NCI-H524 treated with DMSO at 0.1 percent for 48 hours (cell line): ENCODE measurements around the gene TMBIM4.

ENCODE experiments used
- DNase-seq: peaks from one replicate; lab custom pipeline; 2025; lab: John Stamatoyannopoulos, UW

The TMBIM4 gene

DNA sequence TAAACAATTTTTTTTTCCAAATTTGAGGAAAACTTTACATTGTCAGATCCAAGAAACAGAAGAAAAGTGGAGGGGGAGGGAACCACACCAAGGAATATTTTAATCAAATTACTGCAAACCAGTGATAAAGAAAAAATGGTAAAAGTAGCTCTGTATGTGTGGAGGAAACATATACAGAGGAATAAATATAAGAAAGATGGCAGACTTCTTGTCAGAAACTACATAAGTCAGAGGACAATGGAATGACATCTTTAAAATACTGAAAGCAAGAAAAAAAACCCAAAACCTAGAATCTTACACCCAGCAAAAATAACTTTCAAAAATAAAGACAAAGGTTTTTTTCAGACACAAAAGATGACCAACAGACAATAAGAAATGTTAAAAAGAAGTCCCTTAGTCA lies 29.1 kb downstream of the TMBIM4 start:
- no peak for DNase-seq

DNA sequence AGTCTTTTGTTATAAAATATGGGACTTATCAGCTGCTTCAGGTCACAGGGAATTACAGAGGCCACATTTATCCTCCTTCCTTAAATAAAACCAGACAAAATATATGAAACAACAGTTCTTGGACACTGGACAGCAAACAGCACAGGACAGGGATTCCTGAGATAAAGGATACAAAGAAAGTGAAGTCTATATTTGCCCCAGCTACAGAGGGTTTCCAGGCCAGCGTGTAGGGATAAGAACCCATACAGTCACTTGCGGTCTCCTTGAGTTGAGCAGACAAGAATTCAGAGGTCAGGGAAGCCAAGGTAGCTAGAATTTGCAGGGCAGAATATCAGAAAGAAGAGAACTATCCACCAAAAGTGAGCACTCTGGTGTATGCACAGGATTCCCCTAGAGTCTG lies 30.5 kb downstream of the TMBIM4 start:
- no peak for DNase-seq

DNA sequence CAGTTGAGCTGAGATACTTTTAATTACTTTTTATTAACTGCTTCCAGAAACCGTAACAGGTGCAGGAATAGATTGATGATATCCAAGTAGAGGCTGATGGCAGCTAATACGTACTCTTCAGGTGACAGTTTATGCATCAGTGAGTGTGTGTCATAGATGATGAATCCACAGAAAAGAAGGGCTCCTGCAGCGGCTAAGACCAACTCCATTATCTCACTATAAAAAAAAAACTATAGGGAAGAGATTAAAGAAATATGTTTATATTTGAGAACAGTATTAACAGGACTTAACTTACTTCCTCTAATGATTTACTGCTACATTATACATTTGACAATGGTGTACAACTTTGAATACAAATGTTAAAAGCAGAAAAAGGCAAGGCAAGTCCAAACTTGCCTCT lies 31.9 kb downstream of the TMBIM4 start:
- no peak for DNase-seq

DNA sequence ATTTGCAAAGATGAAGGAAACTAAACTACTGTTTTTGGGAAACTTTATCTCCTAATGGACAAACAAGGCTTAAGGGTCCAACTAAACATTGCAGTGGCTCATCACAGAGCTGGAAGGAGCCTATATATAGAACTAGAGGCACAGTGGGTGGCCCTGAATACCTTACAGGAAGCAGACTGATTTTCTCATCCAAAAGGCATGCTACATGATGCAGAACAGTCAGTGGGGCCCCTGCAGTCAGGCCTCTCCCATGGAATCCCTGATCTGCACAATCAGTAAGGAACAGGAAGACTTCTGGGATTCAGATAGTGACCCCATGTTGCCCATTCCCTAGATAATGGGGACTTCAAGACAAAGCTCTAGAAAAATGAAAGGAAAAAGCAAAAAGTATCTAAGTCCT lies 37.4 kb downstream of the TMBIM4 start:
- DNase-seq = no peak

DNA sequence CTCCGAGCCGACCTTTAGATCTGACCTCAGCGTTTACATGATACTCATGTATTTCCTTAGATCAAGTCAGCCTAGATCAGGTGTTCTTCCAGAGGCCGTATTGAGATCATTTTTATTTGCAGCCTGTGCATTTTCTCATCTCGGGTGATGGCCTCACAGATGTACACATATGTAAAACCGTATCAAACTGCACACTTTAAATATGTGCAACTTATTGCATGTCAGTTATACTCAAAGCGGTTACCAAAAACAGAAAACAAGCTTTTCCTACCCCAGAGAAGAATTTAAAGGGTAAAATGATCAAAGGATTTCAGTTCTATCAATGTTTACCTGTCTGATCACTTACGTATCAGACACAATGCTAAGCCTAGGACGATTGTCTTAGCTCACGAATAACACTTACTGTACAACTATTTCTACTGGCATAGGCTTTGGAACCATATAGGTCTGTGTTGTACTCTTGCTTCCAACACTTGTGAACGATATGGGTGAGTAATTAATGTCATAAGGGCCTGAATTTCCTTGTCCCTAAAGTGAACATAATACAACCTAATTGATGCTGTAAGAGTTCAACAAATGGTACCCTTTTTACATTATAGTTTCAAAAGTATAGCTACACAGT lies 38.6 kb downstream of the TMBIM4 start:
- DNase-seq = no peak

DNA sequence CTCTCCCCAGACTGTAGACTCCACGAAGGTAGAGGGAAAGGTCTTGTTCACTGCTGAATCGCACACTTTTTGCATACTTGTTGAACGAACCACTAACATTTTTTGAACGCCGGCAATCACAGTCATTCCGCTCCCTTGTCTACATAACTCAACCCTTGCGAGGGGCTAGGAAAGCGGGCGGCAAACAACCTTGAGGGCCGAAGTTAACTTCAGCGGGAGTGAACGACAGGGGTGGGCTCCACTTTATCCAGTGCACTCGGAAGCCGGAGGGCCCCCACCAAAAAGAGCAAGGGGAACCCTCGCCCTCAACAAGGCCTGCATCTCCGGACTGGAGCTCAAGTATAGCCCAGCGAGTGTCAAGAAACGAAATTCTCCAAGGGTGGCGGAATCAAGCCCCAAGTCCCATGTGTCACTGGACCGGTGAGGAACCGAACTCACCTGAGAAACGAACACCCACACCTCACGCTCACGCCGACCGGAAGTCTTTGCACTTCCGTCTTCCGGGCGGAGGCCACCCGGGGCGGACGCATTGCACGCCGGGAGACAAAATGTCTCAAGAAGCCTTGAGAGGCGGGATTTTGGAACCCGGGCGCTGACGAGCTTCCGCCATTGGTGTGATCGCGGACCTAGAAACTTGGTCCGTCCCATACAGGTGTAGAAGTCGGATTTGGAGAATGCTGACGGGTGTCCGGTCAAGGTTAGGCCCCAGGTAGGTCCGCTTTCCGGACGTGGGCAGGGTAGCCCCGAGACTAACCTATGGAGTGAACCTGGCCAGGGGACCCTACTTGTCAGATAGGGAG lies 39.3 kb downstream of the TMBIM4 start, which contains the start of gene LLPH:
Gene LLPH, minus strand, starts transcription at position 484 of the 800 bp plus-strand sequence. CDS start 1,644 bp downstream, outside the sequence.
- no peak for DNase-seq

DNA sequence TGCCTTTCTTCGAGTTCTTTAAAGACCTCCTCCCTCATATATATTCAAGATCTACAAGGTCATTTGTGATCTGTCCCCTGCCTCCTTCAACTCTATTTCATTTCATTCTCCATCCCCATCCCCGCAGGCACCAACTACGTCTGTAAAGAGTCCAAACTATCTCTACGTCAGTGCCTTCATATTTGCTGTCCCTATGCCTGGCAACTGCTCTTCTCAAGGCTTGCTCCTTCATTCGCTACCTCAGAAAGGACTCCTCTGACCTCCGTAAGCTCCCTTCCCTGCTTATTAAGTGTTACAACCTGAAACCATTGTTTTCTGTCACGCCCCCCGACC lies 39.9 kb downstream of the TMBIM4 start:
- DNase-seq = no peak

DNA sequence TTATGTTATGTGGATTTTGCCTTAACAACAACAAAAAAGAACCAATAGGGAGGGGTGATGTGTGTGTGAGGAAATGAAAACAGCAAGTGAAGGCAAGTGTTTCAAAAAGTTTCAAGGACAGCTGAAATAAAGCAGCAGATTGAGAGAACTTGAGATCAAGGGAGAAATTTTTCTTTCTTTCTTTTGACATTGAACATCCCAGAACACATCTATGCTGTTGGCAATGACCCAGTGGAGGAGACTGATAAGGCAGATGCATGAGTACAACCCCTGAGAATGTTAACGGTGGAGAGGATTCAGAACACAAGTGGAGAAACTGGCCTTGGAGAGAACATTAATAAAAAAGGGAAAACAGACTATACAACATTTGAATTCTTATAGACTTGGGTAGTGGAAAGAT lies 42.1 kb downstream of the TMBIM4 start:
- DNase-seq = no peak

DNA sequence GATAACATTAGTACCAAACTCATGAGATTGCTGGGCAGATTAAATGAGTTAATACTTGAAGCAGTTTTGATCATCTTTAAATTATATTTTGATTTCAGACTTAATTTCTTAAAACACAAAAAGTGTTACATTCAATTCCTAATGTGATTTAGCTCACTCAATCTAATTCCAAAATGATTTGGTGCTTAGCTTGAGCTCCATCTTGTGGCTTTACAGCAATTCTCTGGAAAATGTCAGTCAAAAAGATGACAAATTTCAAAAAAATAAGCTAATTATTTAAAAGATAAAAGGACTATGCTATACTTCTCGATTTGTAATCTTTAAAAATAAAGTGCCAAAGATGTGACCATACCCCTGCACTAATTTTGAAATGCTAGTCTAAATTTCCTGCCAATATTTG lies 49.3 kb downstream of the TMBIM4 start:
- no peak for DNase-seq

DNA sequence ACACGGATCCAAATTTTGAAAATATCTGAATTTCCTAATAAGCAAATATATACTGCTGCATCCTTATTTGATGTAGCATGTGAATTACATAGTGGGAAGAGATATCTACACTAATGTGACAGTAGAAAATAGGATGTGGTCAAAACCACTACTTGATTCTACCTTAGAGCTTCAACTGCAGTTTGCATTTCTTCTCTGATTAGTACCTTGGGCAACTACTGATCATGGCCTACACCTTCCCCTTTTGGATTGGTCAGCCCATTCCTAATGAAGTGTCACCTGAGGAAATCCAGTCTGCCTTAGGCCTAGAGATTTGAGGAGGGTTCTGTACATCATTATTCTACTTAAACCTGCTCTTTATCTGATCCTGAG lies 49.9 kb downstream of the TMBIM4 start:
- DNase-seq = no peak

DNA sequence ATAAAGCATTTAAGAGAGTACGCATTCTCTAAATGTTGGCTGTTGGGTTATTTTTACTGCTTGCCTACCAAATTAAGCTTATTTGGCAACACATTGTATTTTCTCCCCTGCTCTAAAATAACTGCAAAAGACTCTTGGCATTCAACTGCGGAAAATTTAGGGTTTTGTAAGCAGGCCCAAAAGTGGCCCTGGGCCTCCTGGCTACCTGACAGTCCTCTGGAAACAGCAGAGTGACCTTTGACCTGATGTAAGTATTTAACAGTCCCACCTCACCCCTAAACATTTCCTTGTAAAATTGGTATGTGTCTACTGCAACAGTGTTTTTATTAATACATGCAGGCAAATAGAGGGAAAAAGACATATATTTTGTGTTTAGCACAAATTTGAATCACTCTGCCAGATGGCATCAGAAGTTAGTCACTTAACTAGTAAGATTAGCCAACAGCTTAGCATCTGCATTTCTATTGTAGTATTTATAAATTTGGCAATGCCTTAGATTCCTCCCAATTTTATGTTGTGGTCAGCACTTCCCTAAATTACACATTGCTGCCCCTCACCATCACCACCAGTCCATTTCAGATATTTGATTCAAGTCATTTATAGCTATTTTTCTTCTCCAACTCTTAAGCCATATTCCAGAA lies 50.4 kb downstream of the TMBIM4 start:
- DNase-seq = no peak

DNA sequence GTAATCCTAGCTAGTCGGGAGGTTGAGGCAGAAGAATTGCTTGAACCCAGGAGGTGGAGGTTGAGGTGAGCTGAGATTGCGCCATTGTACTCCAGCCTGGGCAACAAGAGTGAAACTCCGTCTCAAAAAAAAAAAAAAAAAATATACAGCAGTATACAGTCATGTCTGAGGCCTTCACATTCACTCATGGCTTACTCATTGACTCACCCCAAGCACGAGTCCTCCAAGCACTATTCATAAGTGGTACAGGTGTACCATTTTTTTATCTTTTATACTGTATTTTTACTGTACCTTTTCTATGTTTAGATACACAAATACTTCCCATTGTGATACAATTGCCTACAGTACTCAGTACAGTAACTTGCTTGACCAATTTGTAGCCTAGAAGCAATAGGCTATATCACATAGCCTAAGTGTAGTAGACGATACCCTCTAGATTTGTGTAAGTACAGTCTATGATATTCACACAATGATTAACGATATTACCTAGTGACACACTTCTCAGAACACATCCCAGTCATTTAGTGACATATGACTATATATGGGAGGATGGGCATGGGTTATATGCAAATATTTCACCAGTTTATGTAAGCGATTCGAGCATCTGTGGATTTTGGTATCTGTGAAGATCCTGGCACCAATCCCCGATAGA lies 51.4 kb downstream of the TMBIM4 start:
- no peak for DNase-seq

DNA sequence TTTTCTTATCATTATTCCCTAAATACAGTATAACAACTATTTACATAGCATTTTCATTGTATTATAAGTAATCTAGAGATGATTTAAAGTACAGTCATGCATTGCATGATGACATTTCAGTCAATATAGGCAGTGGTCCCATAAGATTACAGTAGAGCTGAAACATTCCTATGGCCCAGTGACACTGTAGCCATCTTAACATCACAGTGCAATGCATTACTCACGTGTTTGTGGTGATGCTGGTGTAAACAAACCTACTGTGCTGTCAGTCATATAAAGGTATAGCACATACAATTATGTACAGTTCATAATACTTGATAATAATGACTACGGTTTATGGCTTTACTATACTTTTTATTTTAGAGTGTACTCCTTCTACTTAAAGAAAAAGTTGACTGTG lies 52.6 kb downstream of the TMBIM4 start:
- no peak for DNase-seq

DNA sequence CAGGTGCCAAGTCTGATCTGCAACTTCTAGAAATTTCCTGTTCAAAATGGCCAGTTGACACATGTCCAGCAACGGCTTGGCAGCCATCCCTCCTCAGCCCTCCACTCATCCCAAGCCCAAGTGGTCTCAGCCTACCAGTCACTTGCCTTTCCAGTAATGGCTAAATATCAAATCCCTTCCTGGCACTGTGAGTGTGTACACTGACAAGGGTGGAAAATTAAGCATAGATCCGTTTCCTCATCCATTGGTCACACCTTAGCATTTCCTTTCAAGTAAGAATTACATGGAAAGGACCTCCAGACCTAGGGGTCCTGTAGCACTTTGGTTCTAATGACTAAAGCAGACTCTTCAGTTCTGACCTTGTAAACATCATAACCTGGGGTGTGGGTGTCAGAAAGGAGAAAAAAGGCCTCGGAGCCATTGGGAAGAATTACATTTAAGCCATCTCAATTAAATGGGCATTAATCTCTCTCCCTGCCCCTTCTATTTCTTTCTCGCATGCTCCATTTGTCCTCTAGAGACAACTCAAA lies 54.7 kb downstream of the TMBIM4 start:
- no peak for DNase-seq

DNA sequence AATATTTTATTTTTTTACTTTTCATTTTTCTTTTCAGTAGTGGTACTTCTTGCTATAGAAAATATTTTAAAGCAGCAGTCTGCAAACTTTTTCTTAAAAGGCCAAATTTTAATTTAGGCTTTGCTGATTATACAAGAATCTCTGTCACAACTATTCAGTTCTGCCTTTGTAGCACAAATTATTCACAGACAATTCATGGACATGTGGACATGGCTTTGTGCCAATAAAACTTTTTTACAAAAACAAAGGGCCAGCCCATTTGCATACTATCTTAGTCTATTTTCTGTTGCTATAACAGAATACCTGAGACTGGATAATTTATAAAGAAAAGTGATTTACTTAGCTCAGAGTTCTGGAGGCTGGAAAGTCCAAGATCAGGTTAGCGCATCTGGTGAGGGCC lies 56.3 kb downstream of the TMBIM4 start:
- no peak for DNase-seq

DNA sequence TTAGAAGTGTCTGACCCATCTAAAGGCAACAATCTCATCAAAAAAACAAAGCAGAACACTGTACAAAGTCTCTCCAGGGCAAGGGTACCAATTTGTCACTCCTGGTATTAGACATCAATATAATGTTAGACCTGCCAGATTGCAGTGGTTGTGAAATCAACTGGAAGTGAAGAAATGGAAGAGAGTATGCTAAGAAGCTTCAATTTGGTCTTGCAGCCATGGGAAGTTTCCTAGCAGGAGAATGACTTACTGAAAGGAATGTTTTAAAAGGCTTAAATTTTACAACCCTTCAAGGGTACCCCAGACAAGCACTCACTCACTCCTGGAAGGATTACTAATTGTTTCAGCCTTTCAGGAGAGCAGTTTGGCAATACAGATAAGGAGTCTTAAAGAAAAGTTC lies 58.2 kb downstream of the TMBIM4 start:
- DNase-seq = no peak

DNA sequence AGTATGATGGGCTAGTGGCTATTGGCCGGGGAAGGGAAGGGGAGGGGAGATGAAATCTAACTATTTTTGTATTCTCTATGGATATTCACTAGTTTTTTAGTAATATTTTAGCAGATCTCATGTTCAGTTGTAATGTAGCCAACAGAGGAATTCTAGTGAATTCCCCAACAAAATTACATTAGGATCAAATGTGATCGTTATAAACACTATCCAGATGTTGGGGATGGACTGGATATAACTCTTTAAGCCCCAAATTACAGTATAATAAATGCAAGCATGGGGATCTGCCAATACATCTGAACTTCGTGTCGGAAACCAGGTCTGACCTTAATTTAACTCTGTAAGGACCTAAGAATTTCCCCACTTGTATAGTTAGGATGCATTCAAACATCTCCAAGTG lies 60.7 kb downstream of the TMBIM4 start:
- no peak for DNase-seq

DNA sequence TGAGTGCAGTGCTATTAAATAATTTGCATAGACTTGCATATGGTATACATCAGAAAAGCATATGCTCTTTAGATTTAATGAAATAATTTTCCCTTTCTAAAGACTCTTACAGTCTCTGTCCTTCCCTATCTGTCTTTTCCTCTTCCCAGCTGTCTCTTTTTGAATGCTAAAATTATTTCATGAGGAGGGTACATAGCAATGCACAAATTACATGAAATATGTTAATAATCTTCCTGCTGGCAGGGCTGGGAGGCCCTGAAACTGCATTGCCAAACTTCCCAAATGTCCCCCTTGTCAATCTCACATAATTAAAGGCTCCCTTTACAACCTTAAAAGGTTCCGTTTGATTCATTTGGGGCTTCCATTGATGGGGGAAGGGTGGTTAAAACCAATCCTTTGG lies 61.4 kb downstream of the TMBIM4 start:
- DNase-seq = no peak

DNA sequence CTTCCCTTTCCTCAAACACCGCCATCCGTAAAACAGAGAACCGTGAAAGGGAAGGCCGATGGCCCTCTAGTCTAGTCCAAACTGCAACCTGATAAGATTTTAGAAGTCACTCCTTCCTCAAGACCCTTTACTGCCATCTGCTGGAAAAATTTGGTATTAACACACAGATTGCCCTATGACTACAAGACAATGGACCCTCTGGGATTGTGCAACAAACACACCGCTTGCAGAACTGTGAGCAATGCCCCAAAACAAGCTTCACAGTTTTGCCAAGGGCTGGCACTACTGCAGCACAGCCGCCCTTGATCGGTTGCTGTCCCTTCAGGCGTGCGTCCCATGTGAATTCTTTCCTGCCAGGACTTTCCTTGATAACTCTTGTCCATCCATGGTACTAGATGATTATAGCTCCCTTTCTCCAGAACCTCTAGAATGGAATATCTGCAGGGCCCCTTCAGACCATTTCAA lies 62.3 kb downstream of the TMBIM4 start:
- peak; percentile 19 for DNase-seq

DNA sequence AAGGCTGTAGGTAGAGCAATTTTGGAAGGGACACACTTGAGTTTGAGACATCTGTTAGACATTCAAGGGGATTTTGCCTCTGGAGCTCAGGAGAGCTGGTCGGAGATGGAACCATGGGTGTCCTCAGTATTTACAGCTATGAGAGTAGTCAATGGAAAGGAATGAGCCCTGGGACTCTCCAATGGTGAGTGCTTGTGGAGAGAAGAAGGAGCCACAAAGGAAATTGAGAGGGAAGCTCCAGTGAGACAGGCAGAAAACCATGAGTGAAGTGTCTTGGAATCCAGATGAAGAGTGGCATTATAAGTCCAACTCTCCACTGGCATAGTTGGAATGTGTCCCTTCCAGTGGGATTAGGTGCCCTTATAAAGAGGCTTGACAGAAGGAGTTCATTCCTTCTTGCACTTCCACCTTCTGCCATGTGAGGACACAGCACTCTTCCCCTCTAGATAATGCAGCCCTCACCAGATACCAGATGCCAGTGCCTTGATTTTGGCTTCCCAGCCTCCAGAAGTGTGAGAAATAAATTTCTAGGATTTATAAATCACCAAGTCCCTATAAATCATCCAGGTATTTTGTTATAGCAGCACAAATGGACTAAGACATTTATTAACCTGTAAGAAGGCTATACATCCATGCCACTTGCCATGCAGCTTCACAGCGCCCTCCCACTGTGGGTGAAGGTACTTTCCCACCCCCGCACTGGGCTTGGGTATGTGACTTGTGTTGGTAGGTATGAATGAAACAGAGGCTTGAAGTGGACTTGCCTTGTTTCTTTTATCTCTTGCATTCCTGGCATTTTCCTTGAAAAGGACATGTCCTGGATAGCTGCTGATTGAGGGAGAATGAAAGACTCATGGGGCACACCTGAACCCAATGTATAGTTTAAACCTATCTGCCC lies 66.5 kb downstream of the TMBIM4 start:
- no peak for DNase-seq

DNA sequence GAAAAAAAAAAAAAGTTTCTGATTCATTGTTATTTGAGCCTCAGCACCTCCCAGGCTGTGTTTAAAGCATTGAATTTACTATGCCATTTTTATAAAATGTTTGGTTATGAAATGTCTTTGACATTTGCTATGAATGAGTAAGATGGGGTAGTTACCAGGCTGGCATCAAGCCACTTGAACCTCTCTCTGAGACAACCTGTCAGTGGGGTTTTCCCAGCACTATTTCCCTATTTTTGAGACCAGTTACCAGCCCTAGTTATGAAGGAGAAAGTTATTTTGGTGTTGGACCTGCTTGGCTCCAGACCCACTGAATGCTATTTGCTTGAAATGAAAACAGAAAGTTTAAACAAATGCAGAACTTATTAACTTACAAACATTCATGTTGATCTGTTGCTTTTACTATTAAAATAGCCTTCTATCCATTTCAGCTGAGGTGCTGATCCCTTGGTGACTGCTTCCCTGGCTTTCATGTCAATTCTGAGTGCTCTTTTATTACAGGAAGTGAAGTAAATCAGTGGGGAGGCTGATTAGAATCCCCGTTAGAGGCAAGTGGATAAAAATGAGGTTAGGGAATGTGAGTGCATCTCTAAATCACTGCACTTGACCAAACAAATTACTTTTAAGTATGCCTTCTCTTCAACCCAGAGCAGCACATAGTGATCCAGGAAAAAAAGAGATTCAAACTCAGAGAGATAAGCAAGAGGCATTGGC lies 77.1 kb downstream of the TMBIM4 start:
- no peak for DNase-seq
